D721Med (cell line): ENCODE data around the gene EVA1C.

Source experiments
- DNase-seq: peaks from one replicate; pipeline ENCODE4 v3.0.0; 2011; ENCODE audit warnings: low spot score; ENCODE audit not compliant: insufficient read length
- FAIRE-seq: peaks from 2 replicates; lab custom pipeline; 2011; peaks lifted over from hg19 to GRCh38; lab: Jason Lieb, UNC
- TF ChIP-seq, protein P1 (sequence below): IDR thresholded peaks from 2 replicates; pipeline ENCODE4 v1.5.1; 2012; ENCODE audit warnings: mild to moderate bottlenecking, control low read depth; ENCODE audit not compliant: insufficient read depth; ENCODE audit errors: missing control alignments

The EVA1C gene

DNA sequence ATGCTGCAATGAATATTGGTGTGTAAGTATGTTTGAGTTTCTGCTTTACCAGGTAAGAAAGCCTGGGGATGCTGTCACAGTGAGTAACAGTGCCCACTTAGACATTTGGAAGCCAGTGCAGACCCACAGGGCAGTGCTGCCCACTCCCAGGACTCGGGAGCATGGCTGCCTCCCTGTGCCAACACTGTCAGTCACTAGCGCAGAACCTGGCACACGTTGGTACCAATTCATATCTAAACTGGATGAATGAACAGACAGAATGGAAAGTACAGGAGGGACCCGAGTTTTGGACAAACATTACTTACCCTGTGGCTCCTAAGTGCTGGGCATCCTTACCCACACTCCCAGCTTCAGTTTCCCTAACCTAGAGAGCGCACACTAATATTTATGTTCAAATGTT is 1.6 kb upstream of the EVA1C start:
- DNase-seq, result no peak
- TF ChIP-seq, protein P1, sequence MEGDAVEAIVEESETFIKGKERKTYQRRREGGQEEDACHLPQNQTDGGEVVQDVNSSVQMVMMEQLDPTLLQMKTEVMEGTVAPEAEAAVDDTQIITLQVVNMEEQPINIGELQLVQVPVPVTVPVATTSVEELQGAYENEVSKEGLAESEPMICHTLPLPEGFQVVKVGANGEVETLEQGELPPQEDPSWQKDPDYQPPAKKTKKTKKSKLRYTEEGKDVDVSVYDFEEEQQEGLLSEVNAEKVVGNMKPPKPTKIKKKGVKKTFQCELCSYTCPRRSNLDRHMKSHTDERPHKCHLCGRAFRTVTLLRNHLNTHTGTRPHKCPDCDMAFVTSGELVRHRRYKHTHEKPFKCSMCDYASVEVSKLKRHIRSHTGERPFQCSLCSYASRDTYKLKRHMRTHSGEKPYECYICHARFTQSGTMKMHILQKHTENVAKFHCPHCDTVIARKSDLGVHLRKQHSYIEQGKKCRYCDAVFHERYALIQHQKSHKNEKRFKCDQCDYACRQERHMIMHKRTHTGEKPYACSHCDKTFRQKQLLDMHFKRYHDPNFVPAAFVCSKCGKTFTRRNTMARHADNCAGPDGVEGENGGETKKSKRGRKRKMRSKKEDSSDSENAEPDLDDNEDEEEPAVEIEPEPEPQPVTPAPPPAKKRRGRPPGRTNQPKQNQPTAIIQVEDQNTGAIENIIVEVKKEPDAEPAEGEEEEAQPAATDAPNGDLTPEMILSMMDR, result no peak
- no peak for FAIRE-seq

DNA sequence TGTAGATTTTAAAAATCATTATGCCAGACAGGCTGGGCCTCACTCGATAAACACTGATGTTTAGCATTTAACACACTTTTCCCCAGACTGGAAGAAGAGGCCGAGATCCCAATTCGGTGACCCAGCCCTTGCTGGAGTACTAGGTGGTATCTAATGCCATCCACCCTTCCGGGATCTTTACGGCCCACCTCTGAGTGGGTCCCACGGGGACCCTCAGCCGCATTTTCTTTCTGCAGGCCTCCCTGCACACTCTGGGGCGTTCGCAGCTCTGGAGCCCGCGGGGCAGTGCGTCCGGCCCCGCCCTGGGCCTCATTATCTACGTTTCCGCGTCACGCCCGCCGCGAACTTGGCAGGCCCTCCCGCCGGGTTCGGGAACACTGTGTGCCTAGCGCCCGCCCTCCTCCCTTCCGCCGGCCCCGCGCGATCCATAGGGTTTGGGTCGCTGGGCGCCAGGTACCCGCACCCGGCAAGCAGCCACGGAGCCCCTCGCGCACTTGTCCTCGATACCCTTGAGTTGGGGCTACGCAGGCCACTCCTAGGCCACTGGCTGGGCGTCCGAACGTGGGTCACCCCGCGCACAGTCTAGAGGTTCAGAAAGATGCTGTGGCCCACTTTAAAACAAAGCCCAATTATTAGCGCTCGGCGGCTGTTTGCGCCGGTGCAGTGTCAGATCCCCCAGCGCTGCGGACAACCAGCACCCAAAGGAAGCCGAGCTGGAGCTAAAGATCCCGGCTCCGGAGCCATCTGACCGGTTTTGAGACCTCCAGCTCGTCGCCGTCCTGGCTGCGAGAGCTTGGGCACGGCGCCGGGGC is 950 bp upstream of the EVA1C start:
- no peak for DNase-seq
- FAIRE-seq, result no peak
- TF ChIP-seq, protein P1, result no peak

DNA sequence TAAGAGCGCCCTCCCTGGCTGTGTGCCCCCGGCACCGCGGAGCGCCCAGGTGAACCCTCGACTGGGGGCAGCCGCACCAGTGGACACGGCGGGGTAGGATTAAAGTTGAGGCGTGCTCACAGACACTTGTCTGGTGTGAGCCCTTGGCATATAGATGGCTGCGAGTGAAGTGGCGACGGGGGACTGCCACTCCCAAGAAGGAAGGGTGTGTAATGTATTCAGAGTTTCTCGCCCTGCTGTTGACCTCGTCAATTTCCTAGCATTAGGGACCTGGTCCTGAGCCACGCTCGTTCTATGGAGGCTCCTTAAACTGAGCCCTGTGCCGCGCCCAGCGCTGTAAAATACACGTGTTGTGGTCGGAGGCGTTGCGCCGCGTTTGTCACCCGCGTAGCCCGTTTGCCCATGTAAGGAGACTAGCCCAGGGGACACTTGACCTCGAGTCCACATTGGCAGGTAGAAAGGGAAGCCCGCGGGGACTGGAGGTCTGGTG is 554 bp downstream of the EVA1C start:
- TF ChIP-seq, protein P1, result no peak
- DNase-seq (no peak), FAIRE-seq (no peak)

DNA sequence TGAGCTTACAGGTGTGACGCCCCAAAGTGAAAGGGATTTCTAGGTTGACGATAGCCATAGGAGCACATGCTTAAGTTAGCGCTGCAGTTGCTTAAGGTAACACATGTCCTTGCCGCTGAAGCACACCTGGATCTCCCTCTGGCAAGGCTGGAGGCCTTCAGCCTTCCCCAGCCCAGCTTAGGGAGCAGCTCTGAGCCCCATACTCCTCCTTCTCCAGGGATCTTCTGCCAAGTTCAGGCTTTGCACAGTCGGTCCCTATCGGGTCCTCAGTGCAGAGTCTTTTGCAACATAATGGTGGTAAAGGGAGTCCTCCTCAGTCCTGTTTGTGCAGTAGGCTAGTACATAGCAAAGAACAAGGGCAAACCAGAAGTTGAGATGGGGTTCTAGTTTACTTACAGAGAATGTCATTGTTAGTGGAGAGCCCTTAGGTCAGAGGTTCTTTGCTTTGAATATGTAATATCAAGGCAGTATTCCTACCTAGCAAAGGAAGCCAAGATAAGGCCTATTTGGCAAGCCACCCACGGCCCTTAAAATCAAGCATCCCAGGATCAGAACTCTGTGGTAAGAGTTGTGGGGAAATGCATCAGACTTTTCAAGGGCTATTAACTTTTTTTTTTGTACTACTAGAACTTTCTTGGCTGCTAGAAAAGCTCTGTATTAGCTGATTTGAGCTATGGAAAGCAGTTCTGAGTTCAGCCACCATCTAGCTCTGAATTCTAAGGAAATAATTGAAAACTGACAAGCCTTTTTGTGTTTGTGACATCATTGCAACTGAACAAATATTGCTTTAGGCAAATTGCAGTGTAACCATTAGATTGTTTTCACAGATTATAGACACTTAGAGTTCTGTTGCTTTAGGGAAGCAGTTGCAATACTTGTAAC is 1.4 kb downstream of the EVA1C start:
- FAIRE-seq (no peak), DNase-seq (no peak)
- TF ChIP-seq, protein P1, result no peak

DNA sequence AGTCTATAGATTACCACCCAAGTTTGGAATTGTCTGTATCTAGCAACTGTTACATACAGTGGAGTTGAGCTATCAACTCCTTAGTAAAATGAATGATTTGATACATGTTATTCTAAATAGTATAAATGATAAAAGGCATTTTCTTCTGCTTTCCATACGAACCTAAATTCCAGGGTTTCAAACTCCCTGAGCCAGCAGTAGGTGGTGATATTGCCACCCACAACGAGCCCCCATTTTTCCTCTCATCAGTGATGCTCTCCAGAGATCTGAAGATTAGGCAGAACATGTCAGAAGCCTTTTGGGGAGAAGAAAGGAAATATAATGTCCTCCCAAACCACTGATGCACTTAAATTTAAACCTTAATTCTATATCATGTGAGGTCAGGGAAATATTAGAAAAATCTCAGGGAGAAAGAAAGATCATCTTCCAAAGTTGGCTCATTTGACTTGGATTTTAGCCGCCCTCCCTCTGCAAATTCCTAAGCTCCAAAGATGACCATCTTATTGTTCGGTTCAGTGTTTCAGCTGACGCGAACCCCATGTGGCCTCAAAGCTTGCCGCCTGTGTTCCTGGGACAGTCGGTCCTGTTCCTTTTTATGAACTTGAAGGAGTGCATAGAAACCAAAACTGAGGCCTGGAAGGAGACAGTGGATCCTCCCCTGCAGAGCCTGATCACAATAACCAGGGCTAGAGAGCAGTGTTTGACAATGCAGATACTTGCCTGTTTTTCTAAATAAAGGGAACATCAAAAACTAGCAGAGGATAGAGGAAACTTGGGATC is 2.3 kb downstream of the EVA1C start:
- DNase-seq (no peak), FAIRE-seq (no peak)
- TF ChIP-seq, protein P1, result peak; percentile 20

DNA sequence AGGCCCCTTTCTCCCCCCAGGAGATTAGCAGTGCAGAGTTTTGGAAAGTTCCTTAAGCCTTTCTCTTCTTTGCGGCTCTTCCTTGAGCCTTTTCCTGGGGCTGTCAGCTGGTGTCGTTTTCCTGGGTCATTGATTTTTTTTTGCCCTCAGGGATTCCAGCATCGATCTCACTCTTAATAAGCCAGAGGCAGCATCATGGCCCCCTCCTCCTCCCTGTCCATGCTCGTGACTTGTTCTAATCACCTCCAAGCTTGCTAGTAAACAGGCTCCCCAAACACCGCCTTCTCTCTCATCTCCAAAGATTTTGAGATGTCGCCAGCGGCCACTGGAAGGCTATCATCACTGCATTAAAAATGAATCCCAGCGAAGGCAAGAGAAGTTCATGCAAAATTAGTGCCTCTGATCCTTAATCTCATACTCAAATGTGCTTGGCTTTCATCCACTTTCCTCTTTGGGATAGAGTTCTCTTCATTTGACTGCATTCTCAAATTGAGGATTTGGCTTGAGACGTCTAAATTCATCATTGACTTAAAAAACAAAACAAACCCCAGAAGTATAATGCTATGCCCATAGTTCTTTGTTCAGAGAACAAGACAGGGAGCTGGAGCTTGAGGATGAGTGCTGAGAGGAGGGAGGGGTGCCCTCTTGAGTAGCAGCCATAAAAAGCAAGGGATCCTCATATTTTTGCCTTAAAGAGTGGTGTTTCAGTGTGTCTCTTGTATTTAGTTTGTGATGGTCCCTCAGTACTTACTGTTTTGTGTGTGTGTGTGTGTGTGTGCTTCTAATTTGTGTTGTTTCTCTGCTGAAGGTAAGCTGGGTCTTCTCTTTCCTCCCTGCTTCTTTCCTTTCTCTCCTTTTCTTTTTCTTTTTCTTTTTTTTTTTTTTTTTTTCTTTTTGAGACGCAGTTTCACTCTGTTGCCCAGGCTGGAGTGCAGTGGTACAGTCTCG is 3.2 kb downstream of the EVA1C start:
- FAIRE-seq (no peak), DNase-seq (no peak)
- TF ChIP-seq, protein P1, result no peak
